Sigmoid colon (tissue), 7 donors: ENCODE measurements around the gene SLC39A9. TPM values are rescaled to one million over a fixed set of nuclear protein-coding genes. Genes with fewer than 3 reads are reported as not detected.

Experiments used
- DNase-seq: peaks from one replicate; pipeline ENCODE4 v3.0.0-alpha.2; 2019
- H3K27ac ChIP-seq, 4 donors: fragments of 200-600 bp; sonication (generic); one replicate each; pipeline ENCODE4 v1.5.1; 2016 to 2019; ENCODE audit warnings: mild to moderate bottlenecking in 1 of 4
- H3K27me3 ChIP-seq, 3 donors: fragments of 200-600 bp; sonication (generic); one replicate each; pipeline ENCODE4 v1.5.1; 2019; ENCODE audit warnings: mild to moderate bottlenecking in 1 of 3
- H3K36me3 ChIP-seq, 4 donors: fragments of 200-600 bp; sonication (generic); one replicate each; pipeline ENCODE4 v1.5.1; 2016 to 2019
- H3K4me1 ChIP-seq, 4 donors: fragments of 200-600 bp; sonication (generic); one replicate each; pipeline ENCODE4 v1.5.1; 2017 to 2019
- H3K4me3 ChIP-seq, 4 donors: fragments of 200-600 bp; sonication (generic); one replicate each; pipeline ENCODE4 v1.5.1; 2017 to 2019; ENCODE audit warnings: mild to moderate bottlenecking in 2 of 4, moderate library complexity in 1 of 4
- H3K9me3 ChIP-seq, 4 donors: fragments of 200-600 bp in 3 of 4; sonication (generic) in 3 of 4; one replicate each; pipeline versions ENCODE4 v1.5.1 to v1.6.1; 2013 to 2019
- CTCF ChIP-seq, 4 experiments: fragments of 450-650 bp in 3 of 4; fragments of 200-600 bp in 1 of 4; IDR thresholded peaks; one replicate each; pipeline ENCODE4 v1.5.1; 2016 to 2019; ENCODE audit warnings: antibody characterized with exemption in 4 of 4, mild to moderate bottlenecking in 3 of 4, moderate library complexity in 2 of 4
- EP300 ChIP-seq, 4 donors: sonication (generic); formaldehyde crosslinking; IDR thresholded peaks; one replicate each; pipeline ENCODE4 v1.6.1; 2017; ENCODE audit warnings: antibody characterized with exemption in 4 of 4
- POLR2A ChIP-seq, 2 donors: fragments of 450-650 bp; IDR thresholded peaks; one replicate each; pipeline ENCODE4 v1.6.1; 2016; ENCODE audit warnings: antibody characterized with exemption in 2 of 2, mild to moderate bottlenecking in 2 of 2, moderate library complexity in 2 of 2
- POLR2AphosphoS5 ChIP-seq, 4 donors: sonication (generic); formaldehyde crosslinking; IDR thresholded peaks; one replicate each; pipeline ENCODE4 v1.6.1; 2017; ENCODE audit warnings: antibody characterized with exemption in 4 of 4
- WGBS, 2 donors: extraction: QIAGEN DNeasy Blood & Tissue Kit; methylation state at CpG; one replicate each; pipeline ENCODE4 v1.1.7; 2013; 5-methylcytosine and 5-hydroxymethylcytosine counted together
- intact Hi-C: fragments of 100-400 bp; cut with DNase I; formaldehyde crosslinking; loops from one replicate; pipeline ENCODE4 v1.15.1; 2023
- polyA plus RNA-seq, 3 donors: library from polyadenylated mRNA; stranded (reverse); fragments of 200-250 nt; gene quantifications; one replicate each; pipeline ENCODE4 v1.2.3, GENCODE V29; 2013
- total RNA-seq, 4 donors: library from RNA; depleted of rRNA; stranded (reverse); fragments of >200 nt; gene quantifications; one replicate each; pipeline ENCODE4 v1.1.0, GENCODE V29; 2016
- donor health status: healthy with polysubstance abuse.
- donor health status: Bipolar disorder and iron deficiency.
- donor health status: healthy.

Gene SLC39A9
- total and polyA plus RNA-seq, 7 donors: 11.4 to 47.4 (median 39.0) TPM

- Histone ChIP-seq H3K9me3 (no peaks in the 10 kb centered on the region), H3K27me3 (no peaks in the 10 kb centered on the region), H3K36me3 (no peaks in the 10 kb centered on the region), H3K27ac (no peak overlapping the region), H3K4me3 (no peak overlapping the region), H3K4me1 (peaks cover 0 to 31% (median 19%) of the 10 kb centered on the region in 4 donors)
- 92 to 95% methylated on average over 3 of the region's 3 CpGs for WGBS, 2 donors
- TF ChIP-seq EP300 (IDR thresholded peaks at IDR 0.05) (no peak), CTCF (IDR thresholded peaks at IDR 0.05) (no peak), POLR2AphosphoS5 (IDR thresholded peaks at IDR 0.05) (no peak), POLR2A (IDR thresholded peaks at IDR 0.05) (no peak)
- DNase-seq: no peak
- intact Hi-C loops: no loop called here
Measured at GRCh38 chr14:69358966-69359365, 39.5 kb upstream of the SLC39A9 start.

DNA sequence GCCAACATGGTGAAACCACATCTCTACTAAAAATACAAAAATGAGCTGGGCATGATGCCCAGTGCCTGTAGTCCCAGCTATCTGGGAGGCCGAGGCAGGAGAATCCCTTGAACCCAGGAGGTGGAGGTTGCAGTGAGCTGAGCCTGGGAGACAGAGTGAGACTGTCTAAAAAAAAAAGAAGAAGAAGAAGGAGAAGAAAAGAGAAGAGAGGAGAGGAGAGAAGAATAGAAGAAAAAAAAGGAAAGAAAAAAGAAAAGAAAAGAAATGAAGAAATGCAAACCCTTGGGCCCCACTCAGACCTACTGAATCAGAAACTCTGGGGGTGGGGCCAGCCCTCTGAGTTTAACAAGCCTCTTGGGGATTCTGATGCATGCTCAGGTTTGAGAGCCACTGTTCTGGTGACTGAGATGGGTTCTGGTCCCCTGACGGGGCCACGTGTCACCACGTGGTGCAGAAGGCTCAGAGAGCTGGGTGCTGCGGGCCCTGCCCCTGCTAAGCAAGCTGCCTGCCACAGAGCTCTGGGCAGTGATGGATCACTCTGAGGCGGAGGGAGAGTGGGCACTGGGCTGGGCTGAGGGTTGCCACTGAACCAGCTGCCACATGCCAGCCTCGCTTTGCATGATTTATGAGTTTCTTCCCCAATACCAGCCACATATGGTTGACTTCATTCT lies 37.9 kb upstream of the SLC39A9 start:
- Histone ChIP-seq H3K4me3 (no peak overlapping the region), H3K9me3 (no peaks in the 10 kb centered on the region), H3K4me1 (peaks cover 0 to 15% (median 9%) of the 10 kb centered on the region in 4 donors), H3K27me3 (no peaks in the 10 kb centered on the region), H3K36me3 (no peaks in the 10 kb centered on the region), H3K27ac (no peak overlapping the region)
- WGBS, 2 donors: 68 to 80% methylated on average over 7 of the region's 7 CpGs
- no peak for DNase-seq
- intact Hi-C loops: no loop called here
- TF ChIP-seq EP300 (IDR thresholded peaks at IDR 0.05) (no peak), POLR2A (IDR thresholded peaks at IDR 0.05) (no peak), POLR2AphosphoS5 (IDR thresholded peaks at IDR 0.05) (no peak), CTCF (IDR thresholded peaks at IDR 0.05) (no peak)

DNA sequence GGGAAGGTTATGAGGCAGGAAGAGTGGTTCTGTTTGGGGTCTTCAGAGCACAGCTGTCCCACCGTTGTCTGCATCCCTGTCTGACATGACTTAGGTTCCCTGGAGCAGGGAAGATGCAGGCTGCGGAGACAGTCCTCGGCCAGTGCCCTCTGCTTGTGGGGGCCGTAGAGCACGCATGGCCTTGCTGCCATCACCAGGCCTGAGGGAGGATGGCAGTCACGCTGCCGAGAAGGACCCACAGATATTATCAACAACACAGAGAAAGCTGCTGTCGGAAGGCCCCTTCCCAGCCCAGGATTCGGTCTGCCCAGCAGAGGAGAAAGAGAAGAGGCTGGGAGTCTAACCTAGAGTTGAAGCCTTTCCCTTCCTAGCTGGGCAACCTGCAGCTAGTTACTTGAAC lies 35.4 kb upstream of the SLC39A9 start:
- TF ChIP-seq CTCF (IDR thresholded peaks at IDR 0.05) (peak in 3 of 4 experiments; percentile 5 to 44 (median 37)), POLR2AphosphoS5 (IDR thresholded peaks at IDR 0.05) (no peak)
- H3K27me3 ChIP-seq: no peaks in the 10 kb centered on the region
- no peak overlapping the region for H3K4me3 ChIP-seq
- H3K27ac ChIP-seq: no peak overlapping the region
- H3K9me3 ChIP-seq: no peaks in the 10 kb centered on the region
- no peaks in the 10 kb centered on the region for H3K4me1 ChIP-seq
- 68 to 81% methylated on average over 9 of the region's 9 CpGs for WGBS, 2 donors
- intact Hi-C loops: no loop called here
- no peaks in the 10 kb centered on the region for H3K36me3 ChIP-seq
- no peak for DNase-seq

DNA sequence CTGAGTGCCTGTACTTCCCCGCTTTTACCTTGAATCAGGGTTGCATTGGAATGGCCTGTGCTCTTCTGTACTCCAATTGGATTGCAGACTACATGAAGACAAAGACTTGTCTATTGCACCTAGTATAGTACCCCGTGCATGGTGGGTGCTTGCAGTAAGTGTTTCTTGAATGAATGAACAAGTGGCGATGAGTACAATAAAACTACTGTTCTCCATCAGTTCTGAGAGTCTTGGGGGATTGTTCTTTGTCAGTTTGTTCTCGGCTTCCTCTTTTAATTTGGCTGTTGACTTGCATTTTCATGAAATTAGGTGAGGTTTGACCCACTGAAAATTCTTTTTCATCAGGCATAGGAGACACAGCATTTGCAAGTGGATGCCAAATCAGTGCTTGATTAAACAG lies 34.5 kb upstream of the SLC39A9 start:
- H3K36me3 ChIP-seq: no peaks in the 10 kb centered on the region
- no peak for DNase-seq
- intact Hi-C loops: no loop called here
- H3K27ac ChIP-seq: no peak overlapping the region
- H3K4me1 ChIP-seq: no peaks in the 10 kb centered on the region
- WGBS, 2 donors: 85 to 90% methylated on average over 4 of the region's 4 CpGs
- H3K4me3 ChIP-seq: no peak overlapping the region
- TF ChIP-seq POLR2A (IDR thresholded peaks at IDR 0.05): no peak
- no peak for TF ChIP-seq EP300 (IDR thresholded peaks at IDR 0.05)
- no peak for TF ChIP-seq POLR2AphosphoS5 (IDR thresholded peaks at IDR 0.05)
- TF ChIP-seq CTCF (IDR thresholded peaks at IDR 0.05): no peak
- H3K9me3 ChIP-seq: no peaks in the 10 kb centered on the region
- no peaks in the 10 kb centered on the region for H3K27me3 ChIP-seq

GRCh38 chr14:69364378-69364777 lies 34.1 kb upstream of the SLC39A9 start:
- H3K27ac ChIP-seq: no peak overlapping the region
- intact Hi-C loops: no loop called here
- no peaks in the 10 kb centered on the region for H3K4me1 ChIP-seq
- no peaks in the 10 kb centered on the region for H3K36me3 ChIP-seq
- 90% methylated on average over 2 of the region's 2 CpGs for WGBS, 2 donors
- DNase-seq: no peak
- H3K4me3 ChIP-seq: no peak overlapping the region
- H3K27me3 ChIP-seq: no peaks in the 10 kb centered on the region
- TF ChIP-seq EP300 (IDR thresholded peaks at IDR 0.05): no peak
- no peak for TF ChIP-seq CTCF (IDR thresholded peaks at IDR 0.05)
- no peak for TF ChIP-seq POLR2AphosphoS5 (IDR thresholded peaks at IDR 0.05)
- no peak for TF ChIP-seq POLR2A (IDR thresholded peaks at IDR 0.05)
- H3K9me3 ChIP-seq: no peaks in the 10 kb centered on the region
